GM19240 (cell line): Measurements from ENCODE around the gene TRPM4.
A peak's percentile ranks its signal among the peaks of the same experiment; 100 is the strongest.
"Not testable (repeated sequence)": the region's sequence is repeated elsewhere in the genome, so short reads cannot be mapped to it uniquely, and the experiment has no call there.

Source experiments
- DNase-seq: peaks from one replicate; pipeline ENCODE4 v3.0.0; 2011; ENCODE audit warnings: low spot score; ENCODE audit not compliant: insufficient read length

Gene TRPM4

GRCh38 chr19:49157445-49158224 lies at the start of gene TRPM4:
TSS of gene TRPM4 (plus strand) at chr19:49157792. CDS start at chr19:49157867, 75 bp downstream.
- no peak for DNase-seq

GRCh38 chr19:49109051-49109450 lies 48.5 kb upstream of the TRPM4 start:
- DNase-seq = no peak

DNA sequence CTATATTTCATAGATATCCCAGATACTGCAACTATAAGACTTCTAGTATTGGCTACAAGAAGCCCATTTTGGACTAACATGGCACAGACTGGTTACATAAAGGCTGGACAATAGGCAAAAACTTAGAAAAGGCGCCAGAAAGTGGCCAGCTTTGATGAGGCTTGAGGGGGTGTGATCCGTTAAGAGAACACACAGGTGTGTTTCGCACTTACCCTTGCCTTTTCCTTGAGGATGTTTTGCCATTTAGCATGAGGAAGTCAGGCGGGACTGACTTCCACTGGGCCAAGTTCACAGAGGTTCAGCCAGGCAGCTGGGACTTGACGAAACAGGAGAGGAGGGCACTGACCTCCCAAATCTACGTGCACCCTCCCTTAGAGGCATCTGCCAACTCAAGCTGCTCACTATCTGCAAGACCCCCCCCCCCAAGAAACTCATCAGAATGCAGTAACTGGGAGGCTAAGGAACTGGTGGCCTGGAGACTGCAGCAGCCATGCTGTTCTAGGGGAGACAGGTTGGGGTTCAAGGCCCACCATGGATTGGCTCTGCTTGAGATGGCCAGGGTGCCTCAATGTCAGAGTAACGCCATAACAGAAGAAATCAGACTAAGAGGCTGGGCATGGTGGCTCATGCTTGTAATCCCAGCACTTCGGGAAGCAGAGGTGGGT lies 47.9 kb upstream of the TRPM4 start:
- DNase-seq = no peak

DNA sequence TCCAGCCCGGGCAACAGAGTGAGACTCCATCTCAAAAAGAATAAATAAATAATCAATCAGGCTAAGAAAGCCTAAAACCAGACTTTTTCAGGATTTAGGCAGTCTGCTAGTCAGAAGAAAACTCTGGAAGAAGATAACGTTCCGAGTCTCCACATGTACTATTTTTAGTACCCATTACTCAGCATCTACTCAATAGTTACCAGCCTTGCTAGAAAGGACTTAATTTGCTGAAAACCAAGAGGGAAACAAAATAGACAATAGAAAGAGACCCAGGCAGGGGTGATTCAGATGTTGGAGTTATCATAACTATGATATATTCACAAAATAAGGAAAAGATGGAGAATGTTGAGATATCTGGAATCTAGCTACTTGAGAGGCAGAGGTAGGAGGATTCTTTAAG lies 47.0 kb upstream of the TRPM4 start:
- DNase-seq = no peak

DNA sequence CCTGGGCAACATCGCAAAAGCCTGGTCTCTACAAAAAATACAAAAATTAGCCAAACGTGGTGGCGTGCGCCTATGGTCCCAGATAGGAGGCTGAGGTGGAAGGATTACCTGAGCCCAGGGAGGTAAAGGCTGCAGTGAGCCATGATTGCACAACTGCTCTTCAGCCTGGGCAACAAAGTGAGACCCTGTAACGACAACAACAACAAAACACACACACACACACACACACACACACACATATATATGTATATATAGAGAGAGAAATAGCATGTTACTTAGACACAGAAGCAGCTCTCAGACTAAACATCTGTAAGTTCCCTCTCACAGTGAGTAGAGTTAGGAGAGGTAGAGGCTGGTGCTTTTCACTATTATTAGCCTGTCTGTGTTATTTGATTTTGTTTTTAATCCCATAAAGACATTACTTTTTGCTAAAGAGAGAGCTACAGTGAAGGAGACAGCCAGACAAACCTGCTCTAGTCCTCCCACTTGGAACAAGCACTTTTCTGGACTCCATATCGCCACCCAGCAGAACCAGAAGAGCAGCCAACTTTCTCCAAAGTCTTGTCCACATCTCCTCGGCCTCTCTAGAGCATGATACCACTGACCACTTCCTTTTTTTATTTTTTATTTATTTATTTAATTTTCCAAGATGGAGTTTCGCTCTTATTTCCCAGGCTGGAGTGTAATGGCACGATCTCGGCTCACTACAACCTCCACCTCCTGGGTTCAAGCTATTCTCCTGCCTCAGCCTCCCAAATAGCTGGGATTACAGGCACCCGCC lies 46.2 kb upstream of the TRPM4 start:
- DNase-seq = no peak

DNA sequence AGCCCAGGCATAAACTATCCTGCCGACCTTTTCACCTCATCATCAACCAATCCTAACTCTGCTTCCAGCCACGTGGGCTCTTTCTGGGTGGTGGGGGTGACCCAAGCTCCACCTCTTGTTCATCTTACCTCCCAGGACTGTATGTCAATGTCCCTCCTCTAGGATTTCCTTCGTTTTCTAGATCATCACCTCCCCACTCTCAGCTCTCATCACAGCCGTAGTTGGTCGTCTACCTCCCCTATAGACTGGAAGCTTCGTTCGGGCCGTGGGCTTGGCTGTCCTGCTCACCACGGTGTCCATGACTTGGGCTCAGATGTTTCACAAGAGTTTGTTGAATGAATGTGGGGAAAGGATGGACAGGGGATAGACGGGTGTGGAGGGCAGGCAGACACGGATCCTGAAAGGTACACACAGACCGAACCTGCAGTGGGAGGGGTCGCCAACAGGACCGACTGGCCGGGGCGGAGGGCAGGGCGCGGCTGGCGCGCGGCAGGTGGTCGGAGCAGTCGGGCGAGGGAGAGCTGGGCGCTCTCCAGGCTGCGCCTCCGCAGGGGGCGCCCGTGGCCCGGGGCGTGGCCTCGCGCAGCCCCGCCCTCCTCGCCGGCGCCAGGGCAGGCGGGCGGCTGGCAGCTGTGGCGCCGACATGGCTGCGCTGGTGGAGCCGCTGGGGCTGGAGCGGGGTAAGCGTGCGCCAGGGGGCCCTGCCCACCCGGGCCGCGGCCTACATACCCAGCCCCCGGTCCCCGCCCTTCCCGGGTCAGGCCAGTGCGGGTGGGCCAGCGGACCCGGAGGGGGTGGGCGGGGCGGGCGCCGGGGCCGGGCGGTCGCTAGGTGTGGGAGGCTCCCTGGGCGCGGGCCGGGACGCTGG lies 43.6 kb upstream of the TRPM4 start, which contains the start of gene LIN7B:
TSS of gene LIN7B (plus strand) at position 609 of the 868 bp plus-strand sequence. CDS start at position 644, 35 bp downstream.
- DNase-seq = peak; percentile 94

GRCh38 chr19:49114630-49115363 lies 42.8 kb upstream of the TRPM4 start:
- DNase-seq = no peak

GRCh38 chr19:49116544-49116943 lies 41.0 kb upstream of the TRPM4 start:
- DNase-seq = no peak

GRCh38 chr19:49117677-49118564 lies 39.7 kb upstream of the TRPM4 start:
- no peak for DNase-seq

DNA sequence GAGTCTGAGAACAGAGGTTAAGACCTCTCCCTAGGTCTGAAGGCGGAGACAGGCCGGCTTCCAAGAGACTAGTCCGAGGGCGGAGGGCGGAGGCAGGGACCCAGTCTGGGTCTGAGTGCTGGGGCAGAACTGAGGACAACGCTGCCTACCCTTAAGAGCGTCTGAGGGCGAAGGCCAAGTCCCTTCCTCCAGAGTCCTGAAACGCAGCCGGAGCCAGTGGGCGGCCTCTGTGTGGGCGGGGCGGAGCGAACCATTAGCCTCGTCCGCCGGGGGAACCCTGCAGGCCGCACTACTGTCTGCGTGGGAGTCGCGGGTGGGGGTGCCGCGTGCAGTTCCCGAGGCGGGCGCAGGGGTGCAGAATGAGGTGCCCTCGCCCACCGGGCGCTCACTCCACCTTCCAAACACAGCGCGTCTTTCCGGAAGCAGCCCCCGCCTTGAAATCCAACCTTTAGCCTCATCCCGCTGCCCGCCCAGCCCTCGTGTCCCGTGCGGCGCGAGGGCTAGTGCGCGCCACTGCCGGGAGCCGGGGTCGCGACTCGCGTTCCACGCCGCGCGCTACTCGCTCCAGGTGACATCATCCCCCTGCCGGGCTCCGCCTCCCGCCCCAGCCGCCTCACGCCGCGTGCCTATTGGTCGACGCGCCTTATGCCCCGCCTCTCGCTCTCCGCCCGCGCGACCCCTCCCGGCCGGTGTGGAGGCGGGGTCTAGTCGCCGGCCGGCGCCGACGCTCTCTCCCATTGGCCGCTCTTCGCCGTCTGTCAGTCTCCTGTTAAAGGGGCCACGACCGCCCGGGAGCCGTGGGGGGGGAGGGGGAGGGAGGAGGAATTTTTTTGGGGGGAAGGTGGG lies 38.8 kb upstream of the TRPM4 start, which contains the start of gene C19orf73:
TSS of gene C19orf73 (minus strand) at position 579 of the 846 bp plus-strand sequence. CDS start at position 458, 121 bp downstream.
- DNase-seq = peak; percentile 83

- DNase-seq = no peak
Observed at GRCh38 chr19:49119411-49120324, 37.9 kb upstream of the TRPM4 start, which contains the start of gene PPFIA3. TSS of gene PPFIA3 (plus strand) at chr19:49119544. CDS start at chr19:49127874, 8,330 bp downstream.

DNA sequence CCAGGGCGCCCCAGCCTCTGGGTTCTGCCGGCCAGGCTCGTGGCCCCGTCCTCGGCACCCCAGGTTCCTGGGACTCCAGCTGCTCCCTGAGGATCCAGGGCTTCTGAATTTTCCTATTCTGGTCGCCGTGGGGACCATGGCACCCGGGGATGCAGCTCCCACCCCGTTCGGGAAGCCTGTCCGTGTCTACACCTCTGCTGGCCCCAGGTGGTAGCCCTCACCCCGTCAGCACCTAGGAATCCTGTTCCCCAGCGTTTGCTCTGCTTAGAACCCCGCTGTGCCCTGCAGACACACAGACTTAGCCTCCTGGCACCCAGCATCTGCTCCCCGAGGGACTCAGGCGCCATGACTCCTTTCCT lies 37.3 kb upstream of the TRPM4 start:
- no peak for DNase-seq

GRCh38 chr19:49120868-49121267 lies 36.7 kb upstream of the TRPM4 start:
- DNase-seq = no peak

DNA sequence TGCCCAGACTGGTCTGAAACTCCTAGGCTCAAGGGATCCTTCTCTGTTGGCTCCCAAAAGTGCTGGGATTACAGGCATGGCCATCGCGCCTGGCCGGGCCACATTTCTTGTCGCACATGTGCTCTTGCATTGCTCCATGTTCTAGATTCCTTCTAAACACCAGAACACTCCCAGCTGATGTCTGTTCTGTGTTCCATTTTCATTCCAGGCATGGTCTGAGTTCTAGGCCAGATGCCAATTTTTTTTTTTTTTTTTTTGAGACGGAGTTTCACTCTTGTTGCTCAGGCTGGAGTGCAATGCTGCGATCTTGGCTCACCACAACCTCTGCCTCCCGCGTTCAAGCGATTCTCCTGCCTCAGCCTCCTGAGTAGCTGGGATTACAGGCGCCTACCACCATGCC lies 35.8 kb upstream of the TRPM4 start:
- DNase-seq = not testable (repeated sequence)

DNA sequence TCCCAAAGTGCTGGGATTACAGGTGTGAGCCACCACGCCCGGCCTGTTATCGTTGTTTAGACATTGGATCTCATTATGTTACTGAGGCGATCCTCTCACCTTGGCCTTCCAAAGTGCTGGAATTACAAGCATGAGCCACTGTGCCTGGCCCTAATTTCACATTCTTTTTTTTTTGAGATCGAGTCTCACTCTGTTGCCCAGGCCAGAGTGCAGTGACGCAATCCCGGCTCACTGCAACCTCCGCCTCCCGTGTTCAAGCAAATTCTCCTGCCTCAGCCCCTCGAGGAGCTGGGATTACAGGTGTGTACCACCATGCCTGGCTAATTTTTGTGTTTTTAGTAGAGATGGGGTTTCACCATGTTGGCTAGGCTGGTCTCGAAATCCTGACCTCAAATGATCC lies 34.3 kb upstream of the TRPM4 start:
- not testable (repeated sequence) for DNase-seq

DNA sequence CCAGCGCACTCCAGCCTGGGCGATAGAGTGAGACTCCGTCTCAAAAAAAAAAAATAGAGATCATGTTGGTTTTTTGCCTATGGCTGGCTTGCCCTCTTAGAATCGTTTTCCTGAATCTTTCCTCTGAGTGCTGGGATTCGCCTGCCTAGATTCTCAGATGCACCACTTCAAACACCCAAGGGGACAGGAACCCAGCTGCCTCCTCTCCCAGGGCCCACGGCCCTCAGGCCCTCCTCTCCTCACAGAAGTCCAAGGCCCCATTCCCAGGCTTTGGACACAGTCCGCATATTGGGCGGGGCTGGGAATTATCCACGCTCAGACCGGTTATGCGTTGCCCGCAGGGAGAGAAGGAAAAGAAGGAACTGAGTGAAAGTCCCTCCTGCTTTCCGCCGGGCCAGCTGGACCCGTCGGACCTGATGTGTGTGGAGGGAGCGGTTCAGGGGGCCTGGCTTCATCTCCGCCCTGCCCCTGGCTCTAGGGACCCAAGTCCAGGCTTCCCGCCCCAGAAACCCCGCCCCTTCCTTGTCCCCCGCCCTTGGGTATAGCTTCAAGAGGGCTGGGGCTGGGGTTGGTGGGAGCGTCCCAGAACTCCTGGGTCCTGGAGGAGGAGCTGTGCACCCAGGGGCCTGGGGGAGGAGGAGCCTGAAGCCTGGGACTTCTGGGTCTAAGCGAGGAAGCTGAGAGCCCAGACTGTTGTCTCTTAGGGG lies 32.4 kb upstream of the TRPM4 start:
- no peak for DNase-seq
